GM12865 (cell line): ENCODE results near the gene SLMAP.
A peak's percentile ranks its signal among the peaks of the same experiment; 100 is the strongest.

ENCODE experiments used
- DNase-seq: peaks from one replicate; pipeline ENCODE4 v3.0.0; 2010; ENCODE audit warnings: low read depth
- H3K4me3 ChIP-seq: 2 replicates; pipeline ENCODE4 v1.5.1; 2011; ENCODE audit warnings: mild to moderate bottlenecking, low read depth, low read length, control low read depth
- TF ChIP-seq, protein P1 (sequence below): IDR thresholded peaks from 2 replicates; pipeline ENCODE4 v1.5.1; 2011; ENCODE audit warnings: low read length, control low read depth, low read depth, inconsistent platforms; ENCODE audit not compliant: insufficient read depth; ENCODE audit errors: missing control alignments

Gene SLMAP

DNA sequence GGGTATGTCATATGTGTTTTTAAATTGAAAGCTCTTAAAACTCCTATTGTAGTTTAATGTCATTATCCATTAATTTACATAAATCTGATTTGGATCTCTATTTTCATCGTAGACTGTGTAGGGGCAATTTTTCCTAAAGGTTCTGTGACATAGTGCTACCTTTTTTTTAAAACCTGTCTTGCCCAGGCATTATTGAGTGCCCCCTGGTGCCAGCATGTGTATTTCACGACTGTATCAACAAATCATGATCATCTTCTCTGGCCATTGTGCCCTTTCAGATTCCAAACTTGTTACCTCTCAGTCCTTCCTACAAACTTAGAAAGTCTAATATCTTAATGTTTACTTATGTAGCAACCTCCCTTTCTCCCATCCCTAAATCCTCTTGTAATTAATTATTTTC lies 154.9 kb downstream of the SLMAP start:
- no peak overlapping the region for H3K4me3 ChIP-seq
- TF ChIP-seq, protein P1, sequence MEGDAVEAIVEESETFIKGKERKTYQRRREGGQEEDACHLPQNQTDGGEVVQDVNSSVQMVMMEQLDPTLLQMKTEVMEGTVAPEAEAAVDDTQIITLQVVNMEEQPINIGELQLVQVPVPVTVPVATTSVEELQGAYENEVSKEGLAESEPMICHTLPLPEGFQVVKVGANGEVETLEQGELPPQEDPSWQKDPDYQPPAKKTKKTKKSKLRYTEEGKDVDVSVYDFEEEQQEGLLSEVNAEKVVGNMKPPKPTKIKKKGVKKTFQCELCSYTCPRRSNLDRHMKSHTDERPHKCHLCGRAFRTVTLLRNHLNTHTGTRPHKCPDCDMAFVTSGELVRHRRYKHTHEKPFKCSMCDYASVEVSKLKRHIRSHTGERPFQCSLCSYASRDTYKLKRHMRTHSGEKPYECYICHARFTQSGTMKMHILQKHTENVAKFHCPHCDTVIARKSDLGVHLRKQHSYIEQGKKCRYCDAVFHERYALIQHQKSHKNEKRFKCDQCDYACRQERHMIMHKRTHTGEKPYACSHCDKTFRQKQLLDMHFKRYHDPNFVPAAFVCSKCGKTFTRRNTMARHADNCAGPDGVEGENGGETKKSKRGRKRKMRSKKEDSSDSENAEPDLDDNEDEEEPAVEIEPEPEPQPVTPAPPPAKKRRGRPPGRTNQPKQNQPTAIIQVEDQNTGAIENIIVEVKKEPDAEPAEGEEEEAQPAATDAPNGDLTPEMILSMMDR, result peak; percentile 31
- peak; percentile 46 for DNase-seq

GRCh38 chr3:57911593-57911992 lies 155.5 kb downstream of the SLMAP start:
- TF ChIP-seq, protein P1, result no peak
- DNase-seq, result no peak
- no peak overlapping the region for H3K4me3 ChIP-seq

- no peak overlapping the region for H3K4me3 ChIP-seq
- no peak for DNase-seq
- TF ChIP-seq, protein P1, result no peak
Measured at GRCh38 chr3:57917601-57918000, 161.5 kb downstream of the SLMAP start.

GRCh38 chr3:57918123-57918837 lies 162.2 kb downstream of the SLMAP start:
- DNase-seq, result no peak
- TF ChIP-seq, protein P1, result no peak
- H3K4me3 ChIP-seq, result no peak overlapping the region

- TF ChIP-seq, protein P1, result no peak
- no peak overlapping the region for H3K4me3 ChIP-seq
- no peak for DNase-seq
Measured at GRCh38 chr3:57919987-57920386, 163.9 kb downstream of the SLMAP start.

- TF ChIP-seq, protein P1, result no peak
- no peak for DNase-seq
- no peak overlapping the region for H3K4me3 ChIP-seq
Measured at GRCh38 chr3:57923101-57923500, 167.0 kb downstream of the SLMAP start.

GRCh38 chr3:57923752-57924151 lies 167.6 kb downstream of the SLMAP start:
- no peak for DNase-seq
- TF ChIP-seq, protein P1, result no peak
- H3K4me3 ChIP-seq, result no peak overlapping the region
